ENCODE data around the gene SCUBE1.

SCUBE1 gene

DNA sequence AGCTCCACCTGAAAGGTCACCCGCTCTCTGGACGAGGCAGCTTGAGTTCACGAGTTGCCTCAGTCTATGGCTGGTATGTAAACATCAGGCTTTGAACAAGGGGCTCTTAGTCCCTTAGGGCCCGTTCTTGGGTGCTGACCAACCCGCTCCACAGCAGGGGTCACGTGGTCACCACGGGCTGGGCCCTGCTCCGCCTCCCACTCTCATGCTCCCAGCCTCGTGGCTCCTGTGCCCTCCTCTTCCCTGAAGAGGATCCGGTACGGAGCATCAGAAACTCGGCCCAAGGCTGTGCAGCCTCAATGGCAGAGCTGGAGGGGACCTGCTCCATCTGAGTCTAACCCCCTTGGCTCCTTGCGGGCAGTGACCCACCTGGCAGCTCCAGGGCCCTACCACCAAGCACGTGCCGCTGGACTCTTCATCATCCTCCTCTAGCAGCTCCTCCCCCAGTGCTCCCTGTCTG lies 102.0 kb downstream of the SCUBE1 start:
- H3K4me1 ChIP-seq = peaks cover 41% of the 10 kb centered on the region
- DNase-seq = no peak
- no peaks in the 10 kb centered on the region for H3K9me3 ChIP-seq

DNA sequence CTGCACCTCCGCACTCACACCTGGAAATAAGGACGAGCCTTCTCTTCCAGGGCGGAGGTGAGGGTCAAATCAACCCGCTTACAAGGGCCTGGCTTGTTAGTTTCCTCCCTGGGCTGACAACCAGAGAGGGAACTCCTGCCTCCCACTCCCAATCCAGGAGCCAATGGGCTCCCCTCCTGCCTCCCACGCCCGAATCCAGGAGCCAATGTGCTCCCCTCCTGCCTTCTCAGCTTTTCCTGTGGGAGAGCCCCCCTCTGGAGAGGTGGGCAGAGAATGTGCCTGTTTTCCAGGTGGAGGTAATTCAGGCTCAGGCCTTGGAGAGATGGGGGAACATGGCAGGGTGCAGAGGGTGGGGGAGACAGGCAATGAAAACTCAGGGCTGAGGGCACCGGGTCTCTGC lies 102.6 kb downstream of the SCUBE1 start:
- no peaks in the 10 kb centered on the region for H3K9me3 ChIP-seq
- no peaks in the 10 kb centered on the region for H3K36me3 ChIP-seq
- H3K27me3 ChIP-seq = no peaks in the 10 kb centered on the region
- DNase-seq = no peak
- TF ChIP-seq, protein P1, sequence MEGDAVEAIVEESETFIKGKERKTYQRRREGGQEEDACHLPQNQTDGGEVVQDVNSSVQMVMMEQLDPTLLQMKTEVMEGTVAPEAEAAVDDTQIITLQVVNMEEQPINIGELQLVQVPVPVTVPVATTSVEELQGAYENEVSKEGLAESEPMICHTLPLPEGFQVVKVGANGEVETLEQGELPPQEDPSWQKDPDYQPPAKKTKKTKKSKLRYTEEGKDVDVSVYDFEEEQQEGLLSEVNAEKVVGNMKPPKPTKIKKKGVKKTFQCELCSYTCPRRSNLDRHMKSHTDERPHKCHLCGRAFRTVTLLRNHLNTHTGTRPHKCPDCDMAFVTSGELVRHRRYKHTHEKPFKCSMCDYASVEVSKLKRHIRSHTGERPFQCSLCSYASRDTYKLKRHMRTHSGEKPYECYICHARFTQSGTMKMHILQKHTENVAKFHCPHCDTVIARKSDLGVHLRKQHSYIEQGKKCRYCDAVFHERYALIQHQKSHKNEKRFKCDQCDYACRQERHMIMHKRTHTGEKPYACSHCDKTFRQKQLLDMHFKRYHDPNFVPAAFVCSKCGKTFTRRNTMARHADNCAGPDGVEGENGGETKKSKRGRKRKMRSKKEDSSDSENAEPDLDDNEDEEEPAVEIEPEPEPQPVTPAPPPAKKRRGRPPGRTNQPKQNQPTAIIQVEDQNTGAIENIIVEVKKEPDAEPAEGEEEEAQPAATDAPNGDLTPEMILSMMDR (IDR thresholded peaks at IDR 0.05; ENCODE audit: low read depth, low read length) = no peak
- H3K4me3 ChIP-seq (ENCODE audit: low read depth, low read length) = no peak overlapping the region
- H3K4me1 ChIP-seq = peaks cover 47% of the 10 kb centered on the region

More for the DNA sequence above, 102.0 kb downstream of the SCUBE1 start:
- TF ChIP-seq, protein P1 (IDR thresholded peaks at IDR 0.05; ENCODE audit: low read depth, low read length) = no peak
- Histone ChIP-seq H3K36me3 (no peaks in the 10 kb centered on the region), H3K4me3 (ENCODE audit: low read depth, low read length) (no peak overlapping the region), H3K27me3 (no peaks in the 10 kb centered on the region)

GRCh38 chr22:43239956-43240355 lies 103.2 kb downstream of the SCUBE1 start:
- Histone ChIP-seq H3K27me3 (no peaks in the 10 kb centered on the region), H3K4me1 (peaks cover 53% of the 10 kb centered on the region), H3K4me3 (ENCODE audit: low read depth, low read length) (no peak overlapping the region), H3K9me3 (no peaks in the 10 kb centered on the region), H3K36me3 (no peaks in the 10 kb centered on the region)
- TF ChIP-seq, protein P1 (IDR thresholded peaks at IDR 0.05; ENCODE audit: low read depth, low read length) = no peak
- no peak for DNase-seq

DNA sequence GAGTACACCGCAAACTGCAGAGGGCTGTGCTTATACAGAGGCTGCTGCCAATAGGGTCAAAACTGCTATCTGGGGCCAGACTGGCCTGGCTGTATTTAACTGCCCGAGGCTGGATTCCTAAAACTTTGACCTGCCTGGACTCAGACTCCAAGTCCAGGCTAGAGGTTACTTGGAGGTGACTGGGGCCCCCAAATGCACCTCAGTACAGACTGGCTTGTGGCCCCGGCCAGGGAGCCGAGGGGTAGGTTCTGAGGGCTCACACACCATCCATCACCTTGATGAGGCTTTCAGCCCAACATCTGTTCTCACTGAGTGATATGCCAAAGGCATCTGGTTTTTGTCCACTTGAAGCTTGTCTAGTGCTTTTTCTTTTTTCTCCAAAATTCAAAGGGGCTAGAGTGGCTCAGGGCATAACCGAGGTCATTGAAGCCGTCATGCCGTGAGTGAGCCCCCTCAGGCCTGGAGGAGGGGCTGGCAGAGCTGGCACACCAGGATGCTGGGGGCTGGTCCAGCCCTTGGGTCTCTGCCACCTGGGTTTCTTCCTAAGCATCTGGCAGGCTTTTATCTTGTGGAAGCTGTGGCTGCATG lies 103.9 kb downstream of the SCUBE1 start:
- DNase-seq = peak; percentile 82
- Histone ChIP-seq H3K27me3 (no peaks in the 10 kb centered on the region), H3K4me3 (ENCODE audit: low read depth, low read length) (no peak overlapping the region), H3K4me1 (peaks cover 58% of the 10 kb centered on the region), H3K36me3 (no peaks in the 10 kb centered on the region), H3K9me3 (no peaks in the 10 kb centered on the region)
- TF ChIP-seq, protein P1 (IDR thresholded peaks at IDR 0.05; ENCODE audit: low read depth, low read length) = no peak

DNA sequence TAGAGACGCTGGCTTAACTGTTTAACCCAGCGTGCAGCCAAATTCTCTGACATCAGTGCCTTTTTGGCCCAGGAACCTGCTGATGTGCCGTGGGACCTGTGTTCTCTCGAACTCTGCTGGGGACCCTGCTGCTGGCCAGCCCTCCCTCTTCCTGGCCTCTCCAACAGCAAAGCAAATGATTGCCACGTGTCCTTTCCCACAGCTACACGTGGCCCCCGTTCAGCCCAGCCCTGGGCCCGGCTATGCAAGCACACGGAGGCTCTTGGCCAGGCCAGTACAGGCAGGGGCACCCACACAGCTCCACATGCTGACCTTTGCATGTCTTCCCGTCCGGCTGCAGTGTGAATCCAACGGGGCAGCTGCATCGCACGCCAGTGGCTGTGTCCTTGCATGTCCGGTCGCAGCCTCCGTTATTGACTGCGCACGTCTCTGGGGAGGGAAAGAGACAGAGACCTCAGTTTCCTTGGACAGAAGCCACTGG lies 104.6 kb downstream of the SCUBE1 start:
- H3K27me3 ChIP-seq = no peaks in the 10 kb centered on the region
- no peak for DNase-seq
- no peak overlapping the region for H3K4me3 ChIP-seq (ENCODE audit: low read depth, low read length)
- TF ChIP-seq, protein P1 (IDR thresholded peaks at IDR 0.05; ENCODE audit: low read depth, low read length) = no peak
- H3K9me3 ChIP-seq = no peaks in the 10 kb centered on the region
- H3K36me3 ChIP-seq = no peaks in the 10 kb centered on the region
- peaks cover 57% of the 10 kb centered on the region for H3K4me1 ChIP-seq

GRCh38 chr22:43237280-43237679 lies 105.9 kb downstream of the SCUBE1 start:
- Histone ChIP-seq H3K36me3 (no peaks in the 10 kb centered on the region), H3K4me1 (peaks cover 48% of the 10 kb centered on the region), H3K9me3 (no peaks in the 10 kb centered on the region), H3K27me3 (no peaks in the 10 kb centered on the region), H3K4me3 (ENCODE audit: low read depth, low read length) (no peak overlapping the region)
- TF ChIP-seq, protein P1 (IDR thresholded peaks at IDR 0.05; ENCODE audit: low read depth, low read length) = no peak
- no peak for DNase-seq

All from BE2C (cell line).